CD4-positive, alpha-beta T cell treated with Interferon alpha-2 for 1 hour (primary cell): ENCODE data around the gene NFS1.
"Not testable (repeated sequence)": the region's sequence is repeated elsewhere in the genome, so short reads cannot be mapped to it uniquely, and the experiment has no call there.

Experiments
- DNase-seq, 2 donors: peaks; one replicate each; pipeline ENCODE4 v3.0.0-alpha.2; 2020 to 2022

The NFS1 gene

GRCh38 chr20:35699127-35699956 lies at the start of gene NFS1, which contains the start of gene ROMO1:
Gene NFS1, minus strand, starts transcription at chr20:35699352. Its CDS starts 64 bp downstream, at chr20:35699288.
Gene ROMO1, plus strand, starts transcription at chr20:35699405. Its CDS starts 228 bp downstream, at chr20:35699633.
- DNase-seq, result peak; percentile 85 to 90

GRCh38 chr20:35744492-35744841 lies 45.3 kb upstream of the NFS1 start:
- not testable (repeated sequence) for DNase-seq

GRCh38 chr20:35743693-35744491 lies 44.7 kb upstream of the NFS1 start:
- DNase-seq, result peak in 1 of 2 donors; percentile 51

GRCh38 chr20:35742741-35743523 lies 43.8 kb upstream of the NFS1 start:
- peak; percentile 10 to 64 for DNase-seq

GRCh38 chr20:35741892-35742740 lies 43.0 kb upstream of the NFS1 start, which contains the start of gene RBM39:
Gene RBM39, minus strand, starts transcription at chr20:35742260. Its CDS starts 1,386 bp downstream, at chr20:35740874.
- peak; percentile 100 for DNase-seq

GRCh38 chr20:35739294-35740163 lies 40.4 kb upstream of the NFS1 start:
- DNase-seq, result peak in 1 of 2 donors; percentile 64

GRCh38 chr20:35738410-35739179 lies 39.4 kb upstream of the NFS1 start:
- no peak for DNase-seq

- DNase-seq, result no peak
Measured at GRCh38 chr20:35737865-35738333, 38.7 kb upstream of the NFS1 start.

- peak in 1 of 2 donors; percentile 8 for DNase-seq
Measured at GRCh38 chr20:35735826-35736470, 36.8 kb upstream of the NFS1 start.

- peak in 1 of 2 donors; percentile 11 for DNase-seq
Measured at GRCh38 chr20:35734777-35735649, 35.9 kb upstream of the NFS1 start.

GRCh38 chr20:35734374-35734773 lies 35.2 kb upstream of the NFS1 start:
- peak in 1 of 2 donors; percentile 2 for DNase-seq

- no peak for DNase-seq
Measured at GRCh38 chr20:35732644-35732982, 33.5 kb upstream of the NFS1 start.

GRCh38 chr20:35731862-35732643 lies 32.9 kb upstream of the NFS1 start:
- no peak for DNase-seq

- DNase-seq, result no peak
Measured at GRCh38 chr20:35731469-35731788, 32.3 kb upstream of the NFS1 start.

- DNase-seq, result no peak
Measured at GRCh38 chr20:35730583-35731468, 31.7 kb upstream of the NFS1 start.

- no peak for DNase-seq
Measured at GRCh38 chr20:35729836-35730582, 30.9 kb upstream of the NFS1 start.
